Measurements from ENCODE around the gene CACTIN.

DNA sequence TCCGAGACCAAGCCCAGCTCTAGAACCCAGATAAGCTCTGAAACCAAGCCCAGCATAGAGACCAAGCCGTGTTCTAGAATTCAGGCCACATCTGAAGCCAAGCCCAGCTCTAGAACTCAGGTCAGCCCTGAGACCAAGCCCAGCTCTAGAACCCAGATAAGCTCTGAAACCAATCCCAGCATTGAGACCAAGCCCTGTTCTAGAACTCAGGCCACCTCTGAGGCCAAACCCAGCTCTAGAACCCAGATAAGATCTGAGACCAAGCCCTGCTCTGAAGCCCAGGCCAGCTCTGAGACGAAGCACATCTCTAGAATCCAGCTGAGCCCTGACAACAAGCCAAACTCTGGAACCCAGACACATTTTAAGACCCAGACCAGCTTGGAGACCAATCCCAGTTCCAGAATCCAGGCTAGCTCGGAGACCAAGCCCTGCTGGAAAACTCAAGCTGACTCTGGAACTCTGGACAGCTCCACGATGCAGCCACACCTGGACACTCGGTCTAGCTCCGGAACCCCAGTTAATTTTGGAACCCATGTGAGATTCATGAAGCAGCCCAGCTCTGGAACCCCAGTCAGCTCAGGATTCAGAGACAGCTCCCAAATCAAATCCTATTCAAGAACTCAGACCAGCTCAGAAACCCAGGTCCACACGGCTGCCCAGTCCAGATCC, 35.5 kb downstream of the CACTIN start:
- TF ChIP-seq, protein P1, sequence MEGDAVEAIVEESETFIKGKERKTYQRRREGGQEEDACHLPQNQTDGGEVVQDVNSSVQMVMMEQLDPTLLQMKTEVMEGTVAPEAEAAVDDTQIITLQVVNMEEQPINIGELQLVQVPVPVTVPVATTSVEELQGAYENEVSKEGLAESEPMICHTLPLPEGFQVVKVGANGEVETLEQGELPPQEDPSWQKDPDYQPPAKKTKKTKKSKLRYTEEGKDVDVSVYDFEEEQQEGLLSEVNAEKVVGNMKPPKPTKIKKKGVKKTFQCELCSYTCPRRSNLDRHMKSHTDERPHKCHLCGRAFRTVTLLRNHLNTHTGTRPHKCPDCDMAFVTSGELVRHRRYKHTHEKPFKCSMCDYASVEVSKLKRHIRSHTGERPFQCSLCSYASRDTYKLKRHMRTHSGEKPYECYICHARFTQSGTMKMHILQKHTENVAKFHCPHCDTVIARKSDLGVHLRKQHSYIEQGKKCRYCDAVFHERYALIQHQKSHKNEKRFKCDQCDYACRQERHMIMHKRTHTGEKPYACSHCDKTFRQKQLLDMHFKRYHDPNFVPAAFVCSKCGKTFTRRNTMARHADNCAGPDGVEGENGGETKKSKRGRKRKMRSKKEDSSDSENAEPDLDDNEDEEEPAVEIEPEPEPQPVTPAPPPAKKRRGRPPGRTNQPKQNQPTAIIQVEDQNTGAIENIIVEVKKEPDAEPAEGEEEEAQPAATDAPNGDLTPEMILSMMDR (IDR thresholded peaks at IDR 0.05): no peak
- TF ChIP-seq POLR2AphosphoS5 (IDR thresholded peaks at IDR 0.05): no peak
- TF ChIP-seq POLR2A (IDR thresholded peaks at IDR 0.05): no peak
